Body of pancreas (tissue), 4 donors: ENCODE measurements around the gene SIGLEC10. TPM values are rescaled to one million over a fixed set of nuclear protein-coding genes. Genes with fewer than 3 reads are reported as not detected.

Source experiments
- ATAC-seq: fragments of 150-250 bp; one replicate; pipeline ENCODE4 v1.9.1; 2016
- DNase-seq, 4 donors: peaks; one replicate each; pipeline ENCODE4 v3.0.0-alpha.2; 2019
- H3K27ac ChIP-seq, 4 donors: fragments of 200-600 bp; sonication (generic); 1 replicate in 3 of 4; 2 replicates in 1 of 4; pipeline versions ENCODE4 v1.5.1 to v1.6.1; 2016 to 2019; ENCODE audit warnings: mild to moderate bottlenecking in 1 of 4, mixed read lengths in 1 of 4, moderate library complexity in 1 of 4
- H3K27me3 ChIP-seq, 2 donors: fragments of 200-600 bp; sonication (generic); one replicate each; pipeline ENCODE4 v1.6.0; 2016; ENCODE audit warnings: mild to moderate bottlenecking in 1 of 2
- H3K36me3 ChIP-seq, 2 donors: fragments of 200-600 bp; sonication (generic); replicated peaks in 1 of 2; 2 replicates each; pipeline ENCODE4 v1.5.1; 2016; ENCODE audit warnings: low read depth in 2 of 2; ENCODE audit not compliant: insufficient read depth in 1 of 2
- H3K4me1 ChIP-seq: fragments of 200-600 bp; sonication (generic); one replicate; pipeline ENCODE4 v1.6.0; 2016
- H3K4me3 ChIP-seq, 2 donors: fragments of 200-600 bp; sonication (generic); 1 replicate in 1 of 2; 2 replicates in 1 of 2; pipeline ENCODE4 v1.5.1; 2016 to 2019
- H3K9me3 ChIP-seq, 3 donors: fragments of 200-600 bp; sonication (generic); 1 replicate in 2 of 3; 2 replicates in 1 of 3; pipeline ENCODE4 v1.5.1; 2016
- POLR2A ChIP-seq, 3 donors: fragments of 450-650 bp; IDR thresholded peaks; one replicate each; pipeline ENCODE4 v1.6.1; 2016; ENCODE audit warnings: antibody characterized with exemption in 3 of 3, mild to moderate bottlenecking in 2 of 3
- WGBS, 2 donors: methylation state at CpG; one replicate each; pipeline ENCODE4 v1.1.5; 2017; 5-methylcytosine and 5-hydroxymethylcytosine counted together
- intact Hi-C: fragments of 100-400 bp; cut with DNase I; formaldehyde crosslinking; loops from one replicate; pipeline ENCODE4 v1.15.1; 2023
- small RNA-seq: library from RNA; depleted of rRNA; stranded (forward); fragments of <200 nt; gene quantifications from one replicate; pipeline ENCODE3, GENCODE V24; 2016
- total RNA-seq, 2 donors: library from RNA; depleted of rRNA; stranded (reverse); fragments of >200 nt; gene quantifications; one replicate each; pipeline ENCODE4 v1.1.0, GENCODE V29; 2016

Gene SIGLEC10
- total RNA-seq, 2 donors from 2014 or later = 2.0 to 3.9 TPM

GRCh38 chr19:51361239-51361638, 56.2 kb downstream of the SIGLEC10 start:
- no peak for ATAC-seq
- WGBS, 2 donors = 87 to 88% methylated on average over 13 of the region's 13 CpGs
- H3K27me3 ChIP-seq = no peaks in the 10 kb centered on the region
- no peak overlapping the region for H3K4me3 ChIP-seq
- peaks cover 35% of the 10 kb centered on the region for H3K4me1 ChIP-seq
- no peak overlapping the region for H3K27ac ChIP-seq
- intact Hi-C loops = no loop called here
- H3K36me3 ChIP-seq = no peaks in the 10 kb centered on the region
- H3K9me3 ChIP-seq = no peaks in the 10 kb centered on the region
- no peak for DNase-seq
- no peak for TF ChIP-seq POLR2A (IDR thresholded peaks at IDR 0.05)

Small RNA genes lying within 50 kb of the gene (small RNA-seq; reads per million reads assigned to genes)
- gene AC020914.5 = not detected

Other genes starting within 250 kb of the SIGLEC10 start
- gene CD33, start 192.6 kb downstream of the SIGLEC10 start, total RNA-seq = 1 to 10 TPM; 1.3 TPM
- gene SIGLECL1, start 166.6 kb downstream of the SIGLEC10 start, total RNA-seq = not detected
- not detected for gene IGLON5, start 106.0 kb downstream of the SIGLEC10 start, total RNA-seq
- 1 to 10 TPM in 1 of 2 donors, under 1 TPM in 1; 0.78 to 1.3 TPM for gene VSIG10L, start 75.5 kb downstream of the SIGLEC10 start, total RNA-seq
- gene ETFB, start 51.3 kb downstream of the SIGLEC10 start, total RNA-seq = 10 to 100 TPM; 58.7 to 61.5 TPM
- gene CLDND2, start 48.6 kb downstream of the SIGLEC10 start, total RNA-seq = not detected
- gene NKG7, start 45.0 kb downstream of the SIGLEC10 start, total RNA-seq = not detected
- not detected for gene LIM2, start 29.7 kb downstream of the SIGLEC10 start, total RNA-seq
- not detected for gene C19orf84, start 27.1 kb downstream of the SIGLEC10 start, total RNA-seq
- under 1 TPM in 1 of 2 donors, not detected in 1; 0.52 TPM for gene SIGLEC8, start 40.8 kb upstream of the SIGLEC10 start, total RNA-seq
- not detected for gene CEACAM18, start 60.9 kb upstream of the SIGLEC10 start, total RNA-seq
- not detected for gene SIGLEC12, start 84.2 kb upstream of the SIGLEC10 start, total RNA-seq
- gene SIGLEC6, start 114.0 kb upstream of the SIGLEC10 start, total RNA-seq = under 1 TPM in 1 of 2 donors, not detected in 1; 0.26 TPM
- 1 to 10 TPM; 4.3 to 5.2 TPM for gene ZNF175, start 153.6 kb upstream of the SIGLEC10 start, total RNA-seq
- gene SIGLEC5, start 212.8 kb upstream of the SIGLEC10 start, total RNA-seq = under 1 TPM in 1 of 2 donors, not detected in 1; 0.52 TPM
- gene SIGLEC14, start 229.2 kb upstream of the SIGLEC10 start, total RNA-seq = not detected